22Rv1 (cell line): ENCODE data around the gene KIF12.

Experiments
- CTCF ChIP-seq: fragments of 450-650 bp; IDR thresholded peaks from 2 replicates; pipeline ENCODE4 v1.5.1; 2017; ENCODE audit warnings: mild to moderate bottlenecking
- ZFX ChIP-seq: fragments of 450-650 bp; IDR thresholded peaks from 2 replicates; pipeline ENCODE4 v1.6.1; 2017; ENCODE audit warnings: antibody characterized with exemption, borderline replicate concordance

- TF ChIP-seq CTCF (no peak), ZFX (no peak)
Measured at GRCh38 chr9:114134827-114135396, 35.8 kb upstream of the KIF12 start.
